Mucosa of descending colon (tissue), 3 donors: Measurements from ENCODE around the gene EHD3. TPM values are rescaled to one million over a fixed set of nuclear protein-coding genes. Genes with fewer than 3 reads are reported as not detected.

Source experiments
- ATAC-seq: fragments of 200-7000 bp; cut with Tn5 transposase; one replicate; pipeline ENCODE4 v1.9.1; 2020; ENCODE audit warnings: mild to moderate bottlenecking, moderate library complexity
- DNase-seq, 3 donors: peaks; one replicate each; pipeline ENCODE4 v3.0.0-alpha.2; 2020
- H3K36me3 ChIP-seq: fragments of 200-600 bp; one replicate; pipeline ENCODE4 v1.8.0; 2021; ENCODE audit warnings: low read depth, mild to moderate bottlenecking
- H3K4me1 ChIP-seq: fragments of 200-600 bp; one replicate; pipeline ENCODE4 v1.8.0; 2021; ENCODE audit warnings: low read depth, mild to moderate bottlenecking
- H3K4me3 ChIP-seq: fragments of 200-600 bp; one replicate; pipeline ENCODE4 v1.8.0; 2021; ENCODE audit warnings: mild to moderate bottlenecking
- H3K9me3 ChIP-seq: fragments of 200-600 bp; one replicate; pipeline ENCODE4 v1.8.0; 2021; ENCODE audit warnings: mild to moderate bottlenecking
- CTCF ChIP-seq: fragments of 200-600 bp; IDR thresholded peaks from one replicate; pipeline ENCODE4 v1.8.0; 2022; ENCODE audit warnings: antibody characterized with exemption, mild to moderate bottlenecking
- intact Hi-C, 2 donors: fragments of 100-400 bp; cut with DNase I in 1 of 2; cut with micrococcal nuclease in 1 of 2; formaldehyde crosslinking; loops; one replicate each; pipeline versions ENCODE4 v1.11.0 to v1.11.1; 2022; cut with DNase I, micrococcal nuclease
- total RNA-seq, 3 donors: library from RNA; stranded (reverse); fragmentation: NEBNext Ultra II Directional in 2 of 3; extraction: Animal tissue kit (Norgen Biotek cat#: 25700) in 2 of 3; gene quantifications; one replicate each; pipeline versions ENCODE4 v1.2.1 to v1.2.4, GENCODE V29; 2021 to 2023
- donor health status: DM: no; HTN: no; CAD: no; lungs with moderate emphysema.
- donor health status: DM: no; HTN: no; CAD: no.
- donor health status: DM: no; HTN: yes; CAD: no.

The EHD3 gene
- total RNA-seq, 3 donors from 2014 or later, result 0.87 to 4.4 (median 1.9) TPM

GRCh38 chr2:31197669-31198068 is 36.3 kb upstream of the EHD3 start:
- TF ChIP-seq CTCF, result no peak
- intact Hi-C loops, result no loop called here
- no peak overlapping the region for H3K4me3 ChIP-seq
- no peaks in the 10 kb centered on the region for H3K4me1 ChIP-seq
- DNase-seq, result no peak
- no peaks in the 10 kb centered on the region for H3K9me3 ChIP-seq
- no peak for ATAC-seq
- no peaks in the 10 kb centered on the region for H3K36me3 ChIP-seq

- Histone ChIP-seq H3K36me3 (no peaks in the 10 kb centered on the region), H3K9me3 (no peaks in the 10 kb centered on the region), H3K4me3 (no peak overlapping the region), H3K4me1 (no peaks in the 10 kb centered on the region)
- TF ChIP-seq CTCF, result no peak
- intact Hi-C loops, result no loop called here
- DNase-seq (no peak), ATAC-seq (no peak)
Measured at GRCh38 chr2:31199206-31199605, 34.7 kb upstream of the EHD3 start.

- Histone ChIP-seq H3K9me3 (no peaks in the 10 kb centered on the region), H3K36me3 (no peaks in the 10 kb centered on the region), H3K4me1 (no peaks in the 10 kb centered on the region), H3K4me3 (no peak overlapping the region)
- intact Hi-C loops, result no loop called here
- no peak for TF ChIP-seq CTCF
- no peak for ATAC-seq
- DNase-seq, result no peak
Measured at GRCh38 chr2:31200972-31201371, 33.0 kb upstream of the EHD3 start.

- Histone ChIP-seq H3K4me3 (no peak overlapping the region), H3K36me3 (no peaks in the 10 kb centered on the region), H3K9me3 (no peaks in the 10 kb centered on the region), H3K4me1 (no peaks in the 10 kb centered on the region)
- TF ChIP-seq CTCF, result no peak
- DNase-seq, result no peak
- intact Hi-C loops, result no loop called here
- ATAC-seq, result no peak
Measured at GRCh38 chr2:31202041-31202440, 31.9 kb upstream of the EHD3 start.

- Histone ChIP-seq H3K4me3 (no peak overlapping the region), H3K9me3 (no peaks in the 10 kb centered on the region), H3K4me1 (no peaks in the 10 kb centered on the region), H3K36me3 (no peaks in the 10 kb centered on the region)
- no peak for TF ChIP-seq CTCF
- ATAC-seq (no peak), DNase-seq (no peak)
- intact Hi-C loops, result no loop called here
Measured at GRCh38 chr2:31202833-31203232, 31.1 kb upstream of the EHD3 start.

- ATAC-seq (no peak), DNase-seq (no peak)
- intact Hi-C loops, result no loop called here
- no peak for TF ChIP-seq CTCF
- H3K9me3 ChIP-seq, result no peaks in the 10 kb centered on the region
- no peak overlapping the region for H3K4me3 ChIP-seq
- H3K36me3 ChIP-seq, result no peaks in the 10 kb centered on the region
- H3K4me1 ChIP-seq, result no peaks in the 10 kb centered on the region
Measured at GRCh38 chr2:31203916-31204315, 30.0 kb upstream of the EHD3 start.
